GM12878 (cell line): ENCODE results near the gene CROCC. TPM values are rescaled to one million over a fixed set of nuclear protein-coding genes. Genes with fewer than 3 reads are reported as not detected.

Experiments used
- ATAC-seq: fragments of 200-7000 bp; cut with Tn5 transposase; 3 replicates; pipeline ENCODE4 v1.9.1; 2020; ENCODE audit warnings: mild to moderate bottlenecking, moderate library complexity
- BruUV-seq: library from RNA; stranded (reverse); fragments of 400-500 nt; replicated peaks from 2 replicates; lab custom pipeline; 2021; lab: Mats Ljungman, UMichigan
- CTCF ChIA-PET: fragments of 300-600 bp; sonication (Branson Sonifier 250); formaldehyde crosslinking; extraction: SDS; loops from one replicate; lab custom pipeline; 2021; ENCODE audit warnings: inconsistent platforms; lab: Yijun Ruan, JAX
- POLR2A ChIA-PET: fragments of 350-600 bp; formaldehyde crosslinking; extraction: SDS; loops from one replicate; lab custom pipeline; 2021; ENCODE audit warnings: inconsistent platforms; lab: Charles Lee
- RAD21 ChIA-PET: fragments of 300-600 bp; sonication (Branson Sonifier 250); formaldehyde crosslinking; loops from one replicate; lab custom pipeline; 2023; ENCODE audit warnings: antibody characterized with exemption; ENCODE audit not compliant: unreplicated experiment; lab: Charles Lee
- SMC1A ChIA-PET: fragments of 300-600 bp; sonication (Branson Sonifier 250); formaldehyde crosslinking; loops from one replicate; lab custom pipeline; 2023; ENCODE audit not compliant: unreplicated experiment, uncharacterized antibody; lab: Charles Lee
- DNase-seq: peaks from one replicate; pipeline ENCODE4 v3.0.0-alpha.2; 2011; ENCODE audit warnings: low read depth, low spot score
- FAIRE-seq: peaks from 3 replicates; lab custom pipeline; 2011; peaks lifted over from hg19 to GRCh38; lab: Jason Lieb, UNC
- H2AFZ ChIP-seq: 2 replicates; pipeline ENCODE4 v1.6.0; 2011; ENCODE audit warnings: low read depth, low read length, control low read depth; ENCODE audit not compliant: control insufficient read depth
- H3K27ac ChIP-seq: 2 replicates; pipeline ENCODE4 v1.5.1; 2011; ENCODE audit warnings: control low read depth; ENCODE audit not compliant: control insufficient read depth, insufficient read depth
- H3K27me3 ChIP-seq, 2 experiments: replicated peaks in 1 of 2; 2 replicates each; pipeline versions ENCODE4 v1.6.0 to v1.6.1; 2011; ENCODE audit warnings: low read length in 1 of 2; ENCODE audit not compliant: control insufficient read depth in 2 of 2, insufficient read depth in 2 of 2
- H3K36me3 ChIP-seq, 2 experiments: 2 replicates each; pipeline ENCODE4 v1.5.1; 2011; ENCODE audit warnings: low read length in 1 of 2; ENCODE audit not compliant: control insufficient read depth in 2 of 2, insufficient read depth in 2 of 2
- H3K4me1 ChIP-seq: 2 replicates; pipeline ENCODE4 v1.6.1; 2011; ENCODE audit warnings: mild to moderate bottlenecking, low read length, moderate library complexity, mixed read lengths; ENCODE audit not compliant: control insufficient read depth, insufficient read depth
- H3K4me2 ChIP-seq: 2 replicates; pipeline ENCODE4 v1.6.0; 2011; ENCODE audit warnings: control low read depth; ENCODE audit not compliant: control insufficient read depth, insufficient read depth
- H3K4me3 ChIP-seq: fragments of 200-600 bp; sonication (generic); 2 replicates; pipeline ENCODE4 v1.5.1; 2016
- H3K79me2 ChIP-seq: 2 replicates; pipeline ENCODE4 v1.6.0; 2011; ENCODE audit warnings: low read length; ENCODE audit not compliant: control insufficient read depth, insufficient read depth
- H3K9ac ChIP-seq: 2 replicates; pipeline ENCODE4 v1.8.0; 2011; ENCODE audit warnings: low read length, control low read depth, mixed read lengths; ENCODE audit not compliant: control insufficient read depth, insufficient read depth
- H3K9me3 ChIP-seq: replicated peaks from 3 replicates; pipeline ENCODE4 v1.5.1; 2011; ENCODE audit warnings: mild to moderate bottlenecking, low read length; ENCODE audit not compliant: control insufficient read depth, insufficient read depth
- H4K20me1 ChIP-seq: 2 replicates; pipeline ENCODE4 v1.6.0; 2011; ENCODE audit not compliant: control insufficient read depth, insufficient read depth
- BMI1 ChIP-seq: fragments of 450-650 bp; IDR thresholded peaks from 2 replicates; pipeline ENCODE4 v1.6.1; 2016; ENCODE audit warnings: mild to moderate bottlenecking, moderate library complexity, borderline replicate concordance
- CBX3 ChIP-seq: fragments of 200-600 bp; sonication (generic); IDR thresholded peaks from 2 replicates; pipeline ENCODE4 v1.6.1; 2016; ENCODE audit warnings: low read depth, borderline replicate concordance
- CEBPB ChIP-seq, 2 experiments: fragments of 150-350 bp in 1 of 2; IDR thresholded peaks; 2 replicates each; pipeline ENCODE4 v1.6.1; 2012 to 2014; ENCODE audit warnings: low read depth in 2 of 2, low read length in 2 of 2, borderline replicate concordance in 1 of 2, inconsistent platforms in 1 of 2
- CREM ChIP-seq: IDR thresholded peaks from 2 replicates; pipeline ENCODE4 v1.6.1; 2014; ENCODE audit warnings: antibody characterized with exemption, low read depth
- MXI1 ChIP-seq: fragments of 150-350 bp; IDR thresholded peaks from 2 replicates; pipeline ENCODE4 v1.6.1; 2011; ENCODE audit warnings: low read depth, mild to moderate bottlenecking, inconsistent platforms, low read length, improper control_type of control experiment
- PAX8 ChIP-seq: fragments of 450-650 bp; IDR thresholded peaks from 2 replicates; pipeline ENCODE4 v1.6.1; 2017; ENCODE audit warnings: mild to moderate bottlenecking, moderate library complexity
- POU2F2 ChIP-seq: IDR thresholded peaks from 3 replicates; pipeline ENCODE4 v1.6.1; 2011; ENCODE audit warnings: low read depth, mild to moderate bottlenecking, low read length, borderline replicate concordance
- SMAD1 ChIP-seq: fragments of 450-650 bp; IDR thresholded peaks from 2 replicates; pipeline ENCODE4 v1.6.1; 2018; ENCODE audit warnings: mild to moderate bottlenecking, low read depth; ENCODE audit not compliant: partially characterized antibody
- SMARCA5 ChIP-seq: fragments of 450-650 bp; IDR thresholded peaks from 2 replicates; pipeline ENCODE4 v1.6.1; 2017; ENCODE audit warnings: mild to moderate bottlenecking
- SPI1 ChIP-seq: IDR thresholded peaks from 2 replicates; pipeline ENCODE4 v1.6.1; 2011; ENCODE audit warnings: low read depth, mild to moderate bottlenecking, low read length, moderate library complexity, borderline replicate concordance; ENCODE audit not compliant: insufficient read depth
- SRF ChIP-seq, 2 experiments: IDR thresholded peaks; 2 replicates each; pipeline ENCODE4 v1.6.1; 2011; ENCODE audit warnings: low read depth in 2 of 2, low read length in 2 of 2, mild to moderate bottlenecking in 1 of 2, moderate library complexity in 1 of 2
- SUZ12 ChIP-seq: fragments of 200-600 bp; sonication (generic); IDR thresholded peaks from one replicate; pipeline ENCODE4 v1.6.1; 2018; ENCODE audit warnings: antibody characterized with exemption, mild to moderate bottlenecking; ENCODE audit not compliant: unreplicated experiment
- TCF7 ChIP-seq: IDR thresholded peaks from 2 replicates; pipeline ENCODE4 v1.6.1; 2014; ENCODE audit warnings: antibody characterized with exemption, borderline replicate concordance
- ZBED1 ChIP-seq: IDR thresholded peaks from 2 replicates; pipeline ENCODE4 v1.6.1; 2016; ENCODE audit warnings: borderline replicate concordance
- ZNF24 ChIP-seq: fragments of 450-650 bp; IDR thresholded peaks from 2 replicates; pipeline ENCODE4 v1.6.1; 2017; ENCODE audit warnings: antibody characterized with exemption, mild to moderate bottlenecking
- ZSCAN29 ChIP-seq: fragments of 450-650 bp; IDR thresholded peaks from 2 replicates; pipeline ENCODE4 v1.6.1; 2017; ENCODE audit warnings: mild to moderate bottlenecking, moderate library complexity
- ZZZ3 ChIP-seq: IDR thresholded peaks from 2 replicates; pipeline ENCODE4 v1.6.1; 2011; ENCODE audit warnings: low read depth; ENCODE audit not compliant: control insufficient read depth, insufficient read length
- WGBS: methylation state at CpG from one replicate; pipeline ENCODE4 v1.1.6; 2016; ENCODE audit warnings: low lambda C conversion rate; ENCODE audit not compliant: insufficient replicate concordance, insufficient coverage; ENCODE audit errors: missing lambda C conversion rate; 5-methylcytosine and 5-hydroxymethylcytosine counted together
- in situ Hi-C: fragments of 300-500 bp; cut with MboI; formaldehyde crosslinking; loops from 9 replicates; pipeline ENCODE4 v1.14.3; 2018; ENCODE audit warnings: mixed read lengths
- intact Hi-C: fragments of 100-400 bp; cut with micrococcal nuclease; formaldehyde crosslinking; loops from one replicate; pipeline ENCODE4 v1.14.2; 2022; ENCODE audit not compliant: unreplicated experiment
- polyA plus RNA-seq, 11 experiments: library from polyadenylated mRNA; depleted of rRNA in 4 of 11; unstranded in 6 of 11; stranded (reverse) in 5 of 11; fragments of >200 nt; fragmentation: Nextera tagmentation in 4 of 11; fragmentation: Illumina TruSeq in 1 of 11; extraction: Ambion mirVana in 4 of 11; extraction: Trizol in 1 of 11; gene quantifications; 1 replicate in 1 of 11; 2 replicates in 10 of 11; pipeline versions ENCODE4 v1.2.1 to v1.2.3, GENCODE V29; 2011 to 2016; ENCODE audit warnings: inconsistent platforms in 2 of 11, missing spikeins in 2 of 11, low read depth in 1 of 11
- total RNA-seq, 4 experiments: library from RNA; depleted of rRNA in 3 of 4; stranded (reverse); fragments of >200 nt in 3 of 4; fragmentation: Illumina TruSeq in 1 of 4; extraction: Trizol in 1 of 4; gene quantifications; 2 replicates each; pipeline versions ENCODE4 v1.2.1 to v1.2.3, GENCODE V29; 2013 to 2021
- TF ChIP-seq, protein P1 (sequence below): IDR thresholded peaks from 2 replicates; pipeline ENCODE4 v1.6.1; 2012; ENCODE audit warnings: mild to moderate bottlenecking, low read depth, low read length
- TF ChIP-seq, protein P2 (sequence below): fragments of 450-650 bp; IDR thresholded peaks from 2 replicates; pipeline ENCODE4 v1.6.1; 2016; ENCODE audit warnings: mild to moderate bottlenecking

CROCC gene
- total and polyA plus RNA-seq, 10 of the 15 experiments (the other 5 are each of a cell fraction or from before 2014, with no cell fraction given): 0.04 to 5.5 (median 2.3) TPM

DNA sequence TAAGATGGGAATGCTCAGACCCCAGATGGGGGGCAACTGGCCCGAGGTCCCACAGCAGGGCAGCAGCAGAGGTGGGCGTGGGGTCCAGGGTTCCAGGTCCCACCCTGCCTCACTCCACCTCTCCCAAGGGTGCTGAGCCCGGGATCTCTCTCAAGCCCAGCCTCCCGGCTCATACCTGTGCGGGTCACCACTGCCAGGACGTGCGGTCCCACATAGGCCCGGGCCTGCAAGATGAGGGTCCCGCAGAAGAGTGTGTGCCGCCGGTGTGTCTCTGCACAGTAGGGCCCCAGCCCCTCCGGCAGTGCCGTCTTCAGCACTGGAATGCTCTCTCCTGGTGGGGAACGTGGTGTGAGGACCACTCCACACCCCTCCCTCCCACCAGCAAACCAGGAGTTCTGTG is 75.1 kb downstream of the CROCC start:
- H3K27me3 ChIP-seq: no peaks in the 10 kb centered on the region
- H3K9ac ChIP-seq: no peak overlapping the region
- no peak for TF ChIP-seq SMARCA5
- TF ChIP-seq, protein P1, sequence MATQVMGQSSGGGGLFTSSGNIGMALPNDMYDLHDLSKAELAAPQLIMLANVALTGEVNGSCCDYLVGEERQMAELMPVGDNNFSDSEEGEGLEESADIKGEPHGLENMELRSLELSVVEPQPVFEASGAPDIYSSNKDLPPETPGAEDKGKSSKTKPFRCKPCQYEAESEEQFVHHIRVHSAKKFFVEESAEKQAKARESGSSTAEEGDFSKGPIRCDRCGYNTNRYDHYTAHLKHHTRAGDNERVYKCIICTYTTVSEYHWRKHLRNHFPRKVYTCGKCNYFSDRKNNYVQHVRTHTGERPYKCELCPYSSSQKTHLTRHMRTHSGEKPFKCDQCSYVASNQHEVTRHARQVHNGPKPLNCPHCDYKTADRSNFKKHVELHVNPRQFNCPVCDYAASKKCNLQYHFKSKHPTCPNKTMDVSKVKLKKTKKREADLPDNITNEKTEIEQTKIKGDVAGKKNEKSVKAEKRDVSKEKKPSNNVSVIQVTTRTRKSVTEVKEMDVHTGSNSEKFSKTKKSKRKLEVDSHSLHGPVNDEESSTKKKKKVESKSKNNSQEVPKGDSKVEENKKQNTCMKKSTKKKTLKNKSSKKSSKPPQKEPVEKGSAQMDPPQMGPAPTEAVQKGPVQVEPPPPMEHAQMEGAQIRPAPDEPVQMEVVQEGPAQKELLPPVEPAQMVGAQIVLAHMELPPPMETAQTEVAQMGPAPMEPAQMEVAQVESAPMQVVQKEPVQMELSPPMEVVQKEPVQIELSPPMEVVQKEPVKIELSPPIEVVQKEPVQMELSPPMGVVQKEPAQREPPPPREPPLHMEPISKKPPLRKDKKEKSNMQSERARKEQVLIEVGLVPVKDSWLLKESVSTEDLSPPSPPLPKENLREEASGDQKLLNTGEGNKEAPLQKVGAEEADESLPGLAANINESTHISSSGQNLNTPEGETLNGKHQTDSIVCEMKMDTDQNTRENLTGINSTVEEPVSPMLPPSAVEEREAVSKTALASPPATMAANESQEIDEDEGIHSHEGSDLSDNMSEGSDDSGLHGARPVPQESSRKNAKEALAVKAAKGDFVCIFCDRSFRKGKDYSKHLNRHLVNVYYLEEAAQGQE: no peak
- no peak for TF ChIP-seq SPI1
- TF ChIP-seq CBX3: no peak
- TF ChIP-seq ZNF24: no peak
- TF ChIP-seq, protein P2, sequence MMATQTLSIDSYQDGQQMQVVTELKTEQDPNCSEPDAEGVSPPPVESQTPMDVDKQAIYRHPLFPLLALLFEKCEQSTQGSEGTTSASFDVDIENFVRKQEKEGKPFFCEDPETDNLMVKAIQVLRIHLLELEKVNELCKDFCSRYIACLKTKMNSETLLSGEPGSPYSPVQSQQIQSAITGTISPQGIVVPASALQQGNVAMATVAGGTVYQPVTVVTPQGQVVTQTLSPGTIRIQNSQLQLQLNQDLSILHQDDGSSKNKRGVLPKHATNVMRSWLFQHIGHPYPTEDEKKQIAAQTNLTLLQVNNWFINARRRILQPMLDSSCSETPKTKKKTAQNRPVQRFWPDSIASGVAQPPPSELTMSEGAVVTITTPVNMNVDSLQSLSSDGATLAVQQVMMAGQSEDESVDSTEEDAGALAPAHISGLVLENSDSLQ: no peak
- TF ChIP-seq SUZ12: no peak
- TF ChIP-seq ZSCAN29: no peak
- no peak for TF ChIP-seq BMI1
- no peak for TF ChIP-seq CEBPB (IDR thresholded peaks at IDR 0.05; ENCODE audit: borderline replicate concordance in 1 of 2, low read depth in 2 of 2, low read length in 2 of 2)
- no peak for TF ChIP-seq SRF (IDR thresholded peaks at IDR 0.05; ENCODE audit: low read depth in 2 of 2, low read length in 2 of 2)
- no peak for TF ChIP-seq ZZZ3
- TF ChIP-seq PAX8: no peak
- no peak for TF ChIP-seq CREM
- TF ChIP-seq POU2F2: no peak
- TF ChIP-seq MXI1: no peak
- TF ChIP-seq ZBED1: no peak
- no peak for TF ChIP-seq TCF7
- TF ChIP-seq SMAD1: no peak
- POLR2A ChIA-PET: no interaction called here
- H2AFZ ChIP-seq: no peak overlapping the region
- no TSS peak for BruUV-seq
- no peaks in the 10 kb centered on the region for H3K79me2 ChIP-seq
- H3K36me3 ChIP-seq: peaks cover 0 to 3% of the 10 kb centered on the region in 2 experiments; a peak in 1 of 4 replicates
- CTCF ChIA-PET: no interaction called here
- no peaks in the 10 kb centered on the region for H4K20me1 ChIP-seq
- ATAC-seq (no peak), DNase-seq (no peak), FAIRE-seq (no peak)
- no peak overlapping the region for H3K4me2 ChIP-seq
- no peaks in the 10 kb centered on the region for H3K4me1 ChIP-seq
- in situ Hi-C loops: no loop called here
- intact Hi-C loops: no loop called here
- SMC1A ChIA-PET: no interaction called here
- H3K27ac ChIP-seq: no peak overlapping the region
- RAD21 ChIA-PET: no interaction called here
- no peak overlapping the region for H3K4me3 ChIP-seq
- no peaks in the 10 kb centered on the region for H3K9me3 ChIP-seq
- 87% methylated on average over 12 of the region's 14 CpGs for WGBS
